ENCODE data around the gene NEDD4L. TPM values are rescaled to one million over a fixed set of nuclear protein-coding genes. Genes with fewer than 3 reads are reported as not detected.

Gene NEDD4L
- total and polyA plus RNA-seq, 7 donors: 14.8 to 28.0 (median 19.6) TPM

- H3K27me3 ChIP-seq (ENCODE audit: insufficient read depth in 3 of 3, low read length in 2 of 3): no peaks in the 10 kb centered on the region
- H3K36me3 ChIP-seq (ENCODE audit: insufficient read depth in 1 of 2, low read depth in 1 of 2): no peaks in the 10 kb centered on the region
- WGBS, 3 donors: 92 to 93% (median 92%) methylated on average over 12 of the region's 12 CpGs
- no peak for TF ChIP-seq CTCF (IDR thresholded peaks at IDR 0.05)
- intact Hi-C loops (cut with DNase I): loop anchor here in 1 of 2 donors (5.0 kb wide), 1 partner anchor 45 kb away; no protein-coding TSS in a partner anchor
- H3K4me1 ChIP-seq: peaks cover 5% of the 10 kb centered on the region
- DNase-seq (no peak), ATAC-seq (no peak)
- no peak overlapping the region for H3K4me3 ChIP-seq
- H3K27ac ChIP-seq: no peak overlapping the region
- H3K9me3 ChIP-seq: no peaks in the 10 kb centered on the region
Observed at GRCh38 chr18:58242435-58242834, 198.4 kb downstream of the NEDD4L start.

- peaks cover 7% of the 10 kb centered on the region for H3K4me1 ChIP-seq
- H3K36me3 ChIP-seq (ENCODE audit: insufficient read depth in 1 of 2, low read depth in 1 of 2): no peaks in the 10 kb centered on the region
- no peaks in the 10 kb centered on the region for H3K9me3 ChIP-seq
- intact Hi-C loops (cut with DNase I): loop anchor here in 1 of 2 donors (5.0 kb wide), 1 partner anchor 46 kb away; no protein-coding TSS in a partner anchor
- DNase-seq (no peak), ATAC-seq (no peak)
- WGBS, 3 donors: 82 to 88% (median 85%) methylated on average over 5 of the region's 5 CpGs
- TF ChIP-seq CTCF (IDR thresholded peaks at IDR 0.05): no peak
- no peak overlapping the region for H3K27ac ChIP-seq
- no peak overlapping the region for H3K4me3 ChIP-seq
- no peaks in the 10 kb centered on the region for H3K27me3 ChIP-seq (ENCODE audit: insufficient read depth in 3 of 3, low read length in 2 of 3)
Observed at GRCh38 chr18:58242968-58243367, 198.9 kb downstream of the NEDD4L start.

GRCh38 chr18:58243401-58243800 is 199.4 kb downstream of the NEDD4L start:
- WGBS, 3 donors: 90 to 96% (median 91%) methylated on average over 5 of the region's 5 CpGs
- intact Hi-C loops (cut with DNase I): loop anchor here in 1 of 2 donors (5.0 kb wide), 1 partner anchor 46 kb away; no protein-coding TSS in a partner anchor
- H3K27me3 ChIP-seq (ENCODE audit: insufficient read depth in 3 of 3, low read length in 2 of 3): no peaks in the 10 kb centered on the region
- no peak overlapping the region for H3K4me3 ChIP-seq
- ATAC-seq (no peak), DNase-seq (no peak)
- no peak overlapping the region for H3K27ac ChIP-seq
- no peak for TF ChIP-seq CTCF (IDR thresholded peaks at IDR 0.05)
- no peaks in the 10 kb centered on the region for H3K36me3 ChIP-seq (ENCODE audit: insufficient read depth in 1 of 2, low read depth in 1 of 2)
- no peaks in the 10 kb centered on the region for H3K9me3 ChIP-seq
- H3K4me1 ChIP-seq: peaks cover 7% of the 10 kb centered on the region

- 26 to 37% (median 27%) methylated on average over 20 of the region's 20 CpGs for WGBS, 3 donors
- peak overlapping the region; percentile 42 for H3K27ac ChIP-seq
- H3K9me3 ChIP-seq: no peaks in the 10 kb centered on the region
- H3K4me1 ChIP-seq: peaks cover 3% of the 10 kb centered on the region
- H3K27me3 ChIP-seq (ENCODE audit: insufficient read depth in 3 of 3, low read length in 2 of 3): no peaks in the 10 kb centered on the region
- peak in 1 of 2 donors; percentile 51 for DNase-seq
- peak; percentile 32 to 67 (median 56) for ATAC-seq
- no peaks in the 10 kb centered on the region for H3K36me3 ChIP-seq (ENCODE audit: insufficient read depth in 1 of 2, low read depth in 1 of 2)
- H3K4me3 ChIP-seq: peak overlapping the region; percentile 48
- intact Hi-C loops (cut with DNase I): no loop called here
- TF ChIP-seq CTCF (IDR thresholded peaks at IDR 0.05): no peak
Observed at GRCh38 chr18:58247363-58247834, 203.4 kb downstream of the NEDD4L start.

GRCh38 chr18:58249712-58250111 is 205.7 kb downstream of the NEDD4L start:
- DNase-seq: no peak
- Histone ChIP-seq H3K36me3 (ENCODE audit: insufficient read depth in 1 of 2, low read depth in 1 of 2) (no peaks in the 10 kb centered on the region), H3K4me1 (peaks cover 8% of the 10 kb centered on the region), H3K27ac (no peak overlapping the region), H3K27me3 (ENCODE audit: insufficient read depth in 3 of 3, low read length in 2 of 3) (no peaks in the 10 kb centered on the region), H3K9me3 (no peaks in the 10 kb centered on the region), H3K4me3 (no peak overlapping the region)
- no peak for TF ChIP-seq CTCF (IDR thresholded peaks at IDR 0.05)
- WGBS, 3 donors: 72 to 86% (median 77%) methylated on average over 1 of the region's 1 CpG
- intact Hi-C loops (cut with DNase I): loop anchor here in 1 of 2 donors (5.0 kb wide), 1 partner anchor 68 kb away; no protein-coding TSS in a partner anchor
- no peak for ATAC-seq

Measured in psoas muscle (tissue), 8 donors.